Measurements from ENCODE around the gene EIF2A.
"Not testable (repeated sequence)": the region's sequence is repeated elsewhere in the genome, so short reads cannot be mapped to it uniquely, and the experiment has no call there.

EIF2A gene

GRCh38 chr3:150611666-150612065 lies 65.1 kb downstream of the EIF2A start:
- ChIA-PET POLR2A (ENCODE audit: low non-redundant PET) (interaction anchor here (0.9 kb wide), 1 partner anchor 9 kb away, joined by 4 read pairs; the partner anchor contains the start of gene SELENOT), CTCF (no interaction called here)
- DNase-seq (ENCODE audit: low spot score): no peak
- TF ChIP-seq CTCF (conservative IDR thresholded peaks at IDR 0.05; ENCODE audit: low read depth): no peak
- H3K27ac ChIP-seq: no peak overlapping the region

GRCh38 chr3:150612494-150612893 lies 65.9 kb downstream of the EIF2A start:
- H3K27ac ChIP-seq: no peak overlapping the region
- CTCF ChIA-PET: no interaction called here
- no peak for DNase-seq (ENCODE audit: low spot score)
- TF ChIP-seq CTCF (conservative IDR thresholded peaks at IDR 0.05; ENCODE audit: low read depth): no peak
- POLR2A ChIA-PET (ENCODE audit: low non-redundant PET): interaction anchor here (0.9 kb wide), 1 partner anchor 10 kb away, joined by 4 read pairs; the partner anchor contains the start of gene SELENOT

- H3K27ac ChIP-seq: no peak overlapping the region
- no peak for TF ChIP-seq CTCF (conservative IDR thresholded peaks at IDR 0.05; ENCODE audit: low read depth)
- CTCF ChIA-PET: interaction anchor here (0.5 kb wide), 1 partner anchor 10 kb away, joined by 3 read pairs; the partner anchor contains the start of gene SELENOT
- DNase-seq (ENCODE audit: low spot score): no peak
- POLR2A ChIA-PET (ENCODE audit: low non-redundant PET): no interaction called here
These were observed 66.4 kb downstream of the EIF2A start for GRCh38 chr3:150613034-150613433.

- CTCF ChIA-PET: interaction anchor here (0.5 to 0.7 kb wide), 3 partner anchors 11 to 481 kb away, joined by 3 read pairs; partner anchors contain the start of gene SELENOT
- POLR2A ChIA-PET (ENCODE audit: low non-redundant PET): no interaction called here
- H3K27ac ChIP-seq: no peak overlapping the region
- no peak for DNase-seq (ENCODE audit: low spot score)
- no peak for TF ChIP-seq CTCF (conservative IDR thresholded peaks at IDR 0.05; ENCODE audit: low read depth)
These were observed 67.3 kb downstream of the EIF2A start for GRCh38 chr3:150613709-150614480.

GRCh38 chr3:150620002-150620689 lies 73.6 kb downstream of the EIF2A start:
- POLR2A ChIA-PET (ENCODE audit: low non-redundant PET): no interaction called here
- no peak overlapping the region for H3K27ac ChIP-seq
- TF ChIP-seq CTCF (conservative IDR thresholded peaks at IDR 0.05; ENCODE audit: low read depth): no peak
- no peak for DNase-seq (ENCODE audit: low spot score)
- CTCF ChIA-PET: no interaction called here

- DNase-seq (ENCODE audit: low spot score); POLR2A ChIA-PET (ENCODE audit: low non-redundant PET); CTCF ChIA-PET; H3K27ac ChIP-seq: not testable (repeated sequence)
These were observed 76.4 kb downstream of the EIF2A start for GRCh38 chr3:150622955-150623354.

GRCh38 chr3:150623945-150624344 lies 77.4 kb downstream of the EIF2A start:
- no peak for TF ChIP-seq CTCF (conservative IDR thresholded peaks at IDR 0.05; ENCODE audit: low read depth)
- ChIA-PET POLR2A (ENCODE audit: low non-redundant PET) (no interaction called here), CTCF (no interaction called here)
- H3K27ac ChIP-seq: no peak overlapping the region
- DNase-seq (ENCODE audit: low spot score): no peak
